Cardiac muscle cell (in vitro differentiated cells and primary cell): ENCODE measurements around the gene EDN2. TPM values are rescaled to one million over a fixed set of nuclear protein-coding genes. Genes with fewer than 3 reads are reported as not detected.

ENCODE experiments used
- DNase-seq, 2 donors: peaks; one replicate each; pipeline versions ENCODE4 v3.0.0 to v3.0.0-alpha.2; 2010 to 2017; ENCODE audit warnings: low read depth in 1 of 2, low spot score in 1 of 2
- H3K27ac ChIP-seq: fragments of 200-600 bp; sonication (generic); 2 replicates; pipeline ENCODE4 v1.5.1; 2016
- H3K27me3 ChIP-seq: fragments of 200-600 bp; sonication (generic); 2 replicates; pipeline ENCODE4 v1.6.0; 2016; ENCODE audit warnings: control low read depth
- H3K36me3 ChIP-seq: fragments of 200-600 bp; sonication (generic); 2 replicates; pipeline ENCODE4 v1.5.1; 2016; ENCODE audit warnings: control low read depth
- H3K4me1 ChIP-seq: fragments of 200-600 bp; sonication (generic); 2 replicates; pipeline ENCODE4 v1.8.1; 2017; ENCODE audit warnings: low read depth, mild to moderate bottlenecking, mixed run types
- H3K4me3 ChIP-seq: fragments of 200-600 bp; sonication (generic); 2 replicates; pipeline ENCODE4 v1.5.1; 2016; ENCODE audit warnings: mild to moderate bottlenecking
- H3K9me3 ChIP-seq: fragments of 200-600 bp; sonication (generic); 2 replicates; pipeline ENCODE4 v1.5.1; 2017; ENCODE audit warnings: low read depth, mild to moderate bottlenecking, control low read depth
- CTCF ChIP-seq: IDR thresholded peaks from 2 replicates; pipeline ENCODE4 v1.5.1; 2012; ENCODE audit warnings: low read depth, mild to moderate bottlenecking, low read length
- polyA plus RNA-seq: library from polyadenylated mRNA; unstranded; fragments of >200 nt; fragmentation: Nextera tagmentation; extraction: Ambion mirVana; gene quantifications from 2 replicates; pipeline ENCODE4 v1.2.1, GENCODE V29; 2016
- total RNA-seq: library from RNA; depleted of rRNA; stranded (reverse); fragments of >200 nt; gene quantifications from 2 replicates; pipeline ENCODE4 v1.2.3, GENCODE V29; 2016

EDN2 gene
- total and polyA plus RNA-seq, 2 experiments from 2014 or later, result 0.98 to 1.8 TPM

DNA sequence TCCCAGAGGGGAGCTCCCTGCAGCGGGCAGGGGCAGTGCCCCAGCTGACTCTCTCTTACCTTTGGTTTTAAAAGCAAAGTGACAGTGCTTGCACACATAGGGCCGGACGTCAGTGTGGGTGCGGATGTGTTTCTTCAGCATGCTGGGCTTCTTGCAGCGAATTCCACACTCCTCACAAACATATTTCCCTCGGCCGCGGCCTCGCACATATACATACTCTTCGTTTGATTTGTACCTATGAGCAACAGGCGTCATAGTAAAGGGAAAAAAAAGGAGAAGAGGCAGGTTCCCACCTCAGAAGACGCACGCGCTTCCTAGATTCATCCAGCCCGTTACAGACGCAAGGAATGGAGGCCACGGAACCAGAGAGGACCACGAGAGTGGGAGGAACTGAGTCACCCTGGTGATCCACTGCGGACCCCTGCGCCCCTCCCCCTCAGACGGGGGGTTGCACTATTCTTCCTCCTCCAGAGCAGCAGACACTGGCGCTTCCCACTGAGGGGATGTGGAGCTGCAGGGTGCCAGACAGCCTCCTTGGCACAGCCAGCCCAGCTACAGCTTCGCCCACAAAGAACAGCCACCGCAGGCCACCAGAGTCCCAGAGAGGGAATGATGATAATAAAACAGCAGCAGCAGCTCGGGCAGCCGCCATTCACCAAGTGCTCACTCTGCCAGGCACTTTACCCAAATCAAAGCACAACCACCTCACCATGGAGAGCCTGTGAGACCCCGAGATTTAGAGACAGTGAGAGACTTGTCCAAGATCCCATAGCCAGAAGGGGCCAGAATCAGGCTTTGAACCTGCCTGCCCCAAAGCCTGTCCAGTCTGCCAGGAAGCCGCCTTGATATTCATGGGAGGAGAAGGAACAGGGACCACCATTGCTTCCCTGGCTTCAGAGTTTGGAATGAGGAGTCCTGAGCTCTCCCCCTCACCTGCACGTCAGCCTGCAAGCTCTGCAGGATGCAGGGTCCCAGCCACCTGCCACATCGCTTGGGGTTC is 40.5 kb upstream of the EDN2 start:
- Histone ChIP-seq H3K4me3 (no peak overlapping the region), H3K36me3 (no peaks in the 10 kb centered on the region), H3K27me3 (no peaks in the 10 kb centered on the region), H3K9me3 (no peaks in the 10 kb centered on the region), H3K4me1 (peaks cover 10% of the 10 kb centered on the region), H3K27ac (no peak overlapping the region)
- no peak for DNase-seq
- no peak for TF ChIP-seq CTCF

DNA sequence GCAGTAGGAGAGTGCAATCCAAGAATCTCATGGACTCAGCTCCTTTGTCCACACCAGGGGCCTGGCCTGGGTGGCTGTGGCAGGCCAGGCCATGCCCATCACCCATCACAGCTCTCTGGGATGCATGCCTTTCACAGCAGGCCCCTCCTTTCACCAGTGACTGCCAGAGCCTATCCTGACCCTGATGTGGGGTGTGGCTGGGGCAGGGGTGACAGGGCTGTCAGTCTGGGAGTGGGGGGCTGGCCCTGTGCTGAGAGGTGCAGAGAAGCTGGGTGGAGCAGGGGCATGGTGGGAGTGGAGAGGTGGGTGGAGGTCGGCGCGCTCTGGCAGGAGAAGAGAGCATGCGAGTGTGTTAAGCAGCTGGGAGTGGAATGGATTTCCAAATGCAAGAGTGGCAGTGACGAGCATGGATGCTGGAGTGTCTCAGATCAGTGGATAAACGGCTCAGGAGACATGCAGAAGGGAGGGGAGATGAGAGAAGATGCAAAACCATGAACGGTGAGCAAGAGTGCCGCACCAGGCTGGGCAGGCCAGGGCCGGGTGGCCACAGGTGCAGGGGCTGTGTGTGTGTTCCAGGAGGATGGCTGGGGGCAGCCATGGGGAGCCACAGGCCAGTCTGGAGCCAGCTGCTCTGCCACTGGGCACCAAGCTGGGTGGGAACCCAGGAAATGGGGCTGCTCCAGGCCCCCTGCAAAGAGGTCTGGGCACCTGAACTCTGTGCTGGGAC is 39.6 kb upstream of the EDN2 start:
- no peaks in the 10 kb centered on the region for H3K27me3 ChIP-seq
- TF ChIP-seq CTCF, result no peak
- H3K4me3 ChIP-seq, result no peak overlapping the region
- no peak overlapping the region for H3K27ac ChIP-seq
- no peak for DNase-seq
- peaks cover 10% of the 10 kb centered on the region for H3K4me1 ChIP-seq
- no peaks in the 10 kb centered on the region for H3K36me3 ChIP-seq
- H3K9me3 ChIP-seq, result no peaks in the 10 kb centered on the region

DNA sequence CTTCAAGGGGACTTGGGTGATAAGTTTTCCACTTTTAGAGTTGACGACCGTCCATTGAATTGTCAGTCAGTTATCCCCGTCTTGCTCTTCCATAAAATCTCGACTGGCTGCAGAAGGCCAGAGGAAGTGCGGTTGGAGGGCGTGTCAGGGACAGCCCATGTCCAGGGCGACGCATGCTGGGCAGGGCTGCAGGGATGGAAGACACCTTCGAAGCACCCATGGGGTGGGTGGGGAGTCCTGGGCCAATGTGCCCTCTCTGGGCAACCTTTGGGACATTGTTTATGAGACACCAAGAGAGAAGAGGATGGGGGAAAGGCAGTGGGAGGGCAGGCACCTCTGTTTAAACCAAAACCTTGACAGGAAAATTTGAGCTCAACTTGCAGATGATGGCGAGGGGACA is 38.6 kb upstream of the EDN2 start:
- DNase-seq, result no peak
- H3K4me1 ChIP-seq, result peaks cover 10% of the 10 kb centered on the region
- no peak for TF ChIP-seq CTCF
- no peaks in the 10 kb centered on the region for H3K36me3 ChIP-seq
- H3K9me3 ChIP-seq, result no peaks in the 10 kb centered on the region
- no peak overlapping the region for H3K4me3 ChIP-seq
- H3K27ac ChIP-seq, result no peak overlapping the region
- no peaks in the 10 kb centered on the region for H3K27me3 ChIP-seq

GRCh38 chr1:41521766-41522165 is 37.3 kb upstream of the EDN2 start:
- no peaks in the 10 kb centered on the region for H3K36me3 ChIP-seq
- no peak overlapping the region for H3K4me3 ChIP-seq
- H3K4me1 ChIP-seq, result peaks cover 18% of the 10 kb centered on the region
- no peaks in the 10 kb centered on the region for H3K27me3 ChIP-seq
- peak in 1 of 2 donors; percentile 46 for DNase-seq
- H3K9me3 ChIP-seq, result no peaks in the 10 kb centered on the region
- no peak for TF ChIP-seq CTCF
- peak overlapping the region; percentile 63 for H3K27ac ChIP-seq

GRCh38 chr1:41520951-41521752 is 36.7 kb upstream of the EDN2 start:
- peaks cover 24% of the 10 kb centered on the region for H3K4me1 ChIP-seq
- no peak for TF ChIP-seq CTCF
- no peaks in the 10 kb centered on the region for H3K9me3 ChIP-seq
- H3K27me3 ChIP-seq, result no peaks in the 10 kb centered on the region
- no peak for DNase-seq
- peak overlapping the region; percentile 63 for H3K27ac ChIP-seq
- H3K4me3 ChIP-seq, result no peak overlapping the region
- no peaks in the 10 kb centered on the region for H3K36me3 ChIP-seq
